Left colon (tissue), 2 donors: ENCODE measurements around the gene PCYT2. TPM values are rescaled to one million over a fixed set of nuclear protein-coding genes. Genes with fewer than 3 reads are reported as not detected.

Experiments used
- total RNA-seq, 2 donors: library from RNA; stranded (reverse); fragmentation: NEBNext Ultra II Directional; extraction: Animal tissue kit (Norgen Biotek cat#: 25700); gene quantifications; one replicate each; pipeline ENCODE4 v1.2.1, GENCODE V29; 2021
- donor health status: DM: no; HTN: no; CAD: no.
- donor health status: DM: yes; HTN: yes; CAD: no.

PCYT2 gene
- total RNA-seq, 2 donors from 2014 or later: 49.9 to 68.9 TPM

Other genes with a start within 250 kb of the PCYT2 start
- 10 to 100 TPM; 24.6 to 36.6 TPM for gene OXLD1, start 244.8 kb downstream of the PCYT2 start, total RNA-seq
- gene CCDC137, start 244.7 kb downstream of the PCYT2 start, total RNA-seq: 10 to 100 TPM; 14.0 to 19.4 TPM
- 10 to 100 TPM; 14.3 to 30.5 TPM for gene ARL16, start 227.6 kb downstream of the PCYT2 start, total RNA-seq
- 100 to 1,000 TPM in 1 of 2 donors, 10 to 100 TPM in 1; 98.5 to 105 TPM for gene HGS, start 227.4 kb downstream of the PCYT2 start, total RNA-seq
- gene MRPL12, start 208.0 kb downstream of the PCYT2 start, total RNA-seq: 100 to 1,000 TPM in 1 of 2 donors, 10 to 100 TPM in 1; 88.2 to 146 TPM
- gene SLC25A10, start 199.1 kb downstream of the PCYT2 start, total RNA-seq: 10 to 100 TPM; 52.5 to 76.2 TPM
- gene GCGR, start 107.2 kb downstream of the PCYT2 start, total RNA-seq: under 1 TPM; 0.14 to 0.67 TPM
- gene MCRIP1, start 78.1 kb downstream of the PCYT2 start, total RNA-seq: 10 to 100 TPM; 16.4 to 30.4 TPM
- not detected for gene PPP1R27, start 76.3 kb downstream of the PCYT2 start, total RNA-seq
- 100 to 1,000 TPM; 560 to 669 TPM for gene P4HB, start 50.9 kb downstream of the PCYT2 start, total RNA-seq
- gene ARHGDIA, start 40.1 kb downstream of the PCYT2 start, total RNA-seq: 100 to 1,000 TPM; 447 to 500 TPM
- gene ALYREF, start 19.8 kb downstream of the PCYT2 start, total RNA-seq: 10 to 100 TPM; 43.9 to 69.8 TPM
- 10 to 100 TPM; 83.6 to 88.6 TPM for gene ANAPC11, start 19.7 kb downstream of the PCYT2 start, total RNA-seq
- gene NPB, start 9.2 kb downstream of the PCYT2 start, total RNA-seq: under 1 TPM in 1 of 2 donors, not detected in 1; 0.11 TPM
- 10 to 100 TPM; 63.2 to 67.5 TPM for gene SIRT7, start 6.8 kb upstream of the PCYT2 start, total RNA-seq
- gene MAFG, start 16.3 kb upstream of the PCYT2 start, total RNA-seq: 10 to 100 TPM; 17.8 to 19.7 TPM
- 10 to 100 TPM; 40.2 to 55.6 TPM for gene PYCR1, start 25.9 kb upstream of the PCYT2 start, total RNA-seq
- gene MYADML2, start 35.8 kb upstream of the PCYT2 start, total RNA-seq: under 1 TPM in 1 of 2 donors, not detected in 1; 0.17 TPM
- gene NOTUM, start 49.8 kb upstream of the PCYT2 start, total RNA-seq: not detected
- 10 to 100 TPM; 29.8 to 35.9 TPM for gene ASPSCR1, start 66.2 kb upstream of the PCYT2 start, total RNA-seq
- gene CENPX, start 111.5 kb upstream of the PCYT2 start, total RNA-seq: 100 to 1,000 TPM in 1 of 2 donors, 10 to 100 TPM in 1; 83.3 to 127 TPM
- 10 to 100 TPM; 14.2 to 20.8 TPM for gene LRRC45, start 111.9 kb upstream of the PCYT2 start, total RNA-seq
- 1 to 10 TPM; 4.2 to 9.0 TPM for gene RAC3, start 120.3 kb upstream of the PCYT2 start, total RNA-seq
- gene DCXR, start 126.3 kb upstream of the PCYT2 start, total RNA-seq: 100 to 1,000 TPM; 111 to 137 TPM
- 10 to 100 TPM; 31.5 to 32.3 TPM for gene RFNG, start 140.4 kb upstream of the PCYT2 start, total RNA-seq
- 10 to 100 TPM; 80.7 to 87.4 TPM for gene GPS1, start 140.5 kb upstream of the PCYT2 start, total RNA-seq
- gene DUS1L, start 154.4 kb upstream of the PCYT2 start, total RNA-seq: 100 to 1,000 TPM; 127 to 146 TPM
- gene FASN, start 186.8 kb upstream of the PCYT2 start, total RNA-seq: 100 to 1,000 TPM in 1 of 2 donors, 10 to 100 TPM in 1; 89.0 to 171 TPM